ENCODE data around the gene EFHC1. TPM values are rescaled to one million over a fixed set of nuclear protein-coding genes. Genes with fewer than 3 reads are reported as not detected.

The EFHC1 gene
- total RNA-seq, 1 experiment from 2014 or later = 26.9 TPM

DNA sequence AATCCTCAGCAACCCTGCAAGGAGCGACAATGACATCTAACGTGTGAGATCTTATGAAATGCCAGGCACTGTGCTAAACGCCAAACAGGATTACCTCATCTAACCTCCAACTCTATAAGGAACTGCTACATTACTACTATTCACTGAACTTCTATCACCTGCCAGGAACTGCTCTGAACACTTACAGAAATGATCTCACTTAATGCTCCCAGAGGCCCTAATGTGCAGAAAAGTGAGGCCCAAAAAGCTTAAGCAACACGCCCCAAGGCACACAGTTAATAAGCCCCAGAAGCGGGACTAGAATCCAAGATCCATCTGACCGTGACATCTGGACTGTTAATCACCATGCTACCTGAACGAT is 128.2 kb downstream of the EFHC1 start:
- CTCF ChIA-PET = interaction anchor here (0.7 kb wide), 1 partner anchor 129 kb away, joined by 4 read pairs; no protein-coding TSS in a partner anchor
- DNase-seq (ENCODE audit: unreplicated experiment) = no peak
- Mint-ChIP-seq H3K36me3 (ENCODE audit: insufficient read depth, unreplicated experiment) (no peaks in the 10 kb centered on the region), H3K4me3 (ENCODE audit: unreplicated experiment) (no peak overlapping the region), H3K4me1 (ENCODE audit: insufficient read depth, unreplicated experiment) (peaks cover 77% of the 10 kb centered on the region), H3K27me3 (ENCODE audit: insufficient read depth, unreplicated experiment) (no peaks in the 10 kb centered on the region), H3K27ac (ENCODE audit: low read depth, unreplicated experiment) (no peak overlapping the region), H3K9me3 (ENCODE audit: unreplicated experiment) (no peaks in the 10 kb centered on the region)
- POLR2A ChIA-PET = no interaction called here
- TF ChIP-seq, protein P1, sequence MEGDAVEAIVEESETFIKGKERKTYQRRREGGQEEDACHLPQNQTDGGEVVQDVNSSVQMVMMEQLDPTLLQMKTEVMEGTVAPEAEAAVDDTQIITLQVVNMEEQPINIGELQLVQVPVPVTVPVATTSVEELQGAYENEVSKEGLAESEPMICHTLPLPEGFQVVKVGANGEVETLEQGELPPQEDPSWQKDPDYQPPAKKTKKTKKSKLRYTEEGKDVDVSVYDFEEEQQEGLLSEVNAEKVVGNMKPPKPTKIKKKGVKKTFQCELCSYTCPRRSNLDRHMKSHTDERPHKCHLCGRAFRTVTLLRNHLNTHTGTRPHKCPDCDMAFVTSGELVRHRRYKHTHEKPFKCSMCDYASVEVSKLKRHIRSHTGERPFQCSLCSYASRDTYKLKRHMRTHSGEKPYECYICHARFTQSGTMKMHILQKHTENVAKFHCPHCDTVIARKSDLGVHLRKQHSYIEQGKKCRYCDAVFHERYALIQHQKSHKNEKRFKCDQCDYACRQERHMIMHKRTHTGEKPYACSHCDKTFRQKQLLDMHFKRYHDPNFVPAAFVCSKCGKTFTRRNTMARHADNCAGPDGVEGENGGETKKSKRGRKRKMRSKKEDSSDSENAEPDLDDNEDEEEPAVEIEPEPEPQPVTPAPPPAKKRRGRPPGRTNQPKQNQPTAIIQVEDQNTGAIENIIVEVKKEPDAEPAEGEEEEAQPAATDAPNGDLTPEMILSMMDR (IDR thresholded peaks at IDR 0.05; ENCODE audit: unreplicated experiment) = no peak
- no TSS peak for BruUV-seq (replicated peaks)
- intact Hi-C loops (cut with micrococcal nuclease) = no loop called here

- ChIA-PET CTCF (interaction anchor here (0.7 kb wide), 1 partner anchor 129 kb away, joined by 4 read pairs; no protein-coding TSS in a partner anchor), POLR2A (no interaction called here)
- intact Hi-C loops (cut with micrococcal nuclease) = no loop called here
- peaks cover 77% of the 10 kb centered on the region for H3K4me1 Mint-ChIP-seq (ENCODE audit: insufficient read depth, unreplicated experiment)
- BruUV-seq (replicated peaks) = no TSS peak
- no peak overlapping the region for H3K4me3 Mint-ChIP-seq (ENCODE audit: unreplicated experiment)
- TF ChIP-seq, protein P1 (IDR thresholded peaks at IDR 0.05; ENCODE audit: unreplicated experiment) = no peak
- no peak overlapping the region for H3K27ac Mint-ChIP-seq (ENCODE audit: low read depth, unreplicated experiment)
- no peaks in the 10 kb centered on the region for H3K27me3 Mint-ChIP-seq (ENCODE audit: insufficient read depth, unreplicated experiment)
- DNase-seq (ENCODE audit: unreplicated experiment) = no peak
- no peaks in the 10 kb centered on the region for H3K9me3 Mint-ChIP-seq (ENCODE audit: unreplicated experiment)
- H3K36me3 Mint-ChIP-seq (ENCODE audit: insufficient read depth, unreplicated experiment) = no peaks in the 10 kb centered on the region
Measured at GRCh38 chr6:52548999-52549398, 128.9 kb downstream of the EFHC1 start.

- ChIA-PET CTCF (interaction anchor here (0.6 kb wide), 1 partner anchor 34 kb away, joined by 4 read pairs; no protein-coding TSS in a partner anchor), POLR2A (no interaction called here)
- DNase-seq (ENCODE audit: unreplicated experiment) = no peak
- TF ChIP-seq, protein P1 (IDR thresholded peaks at IDR 0.05; ENCODE audit: unreplicated experiment) = no peak
- no peaks in the 10 kb centered on the region for H3K9me3 Mint-ChIP-seq (ENCODE audit: unreplicated experiment)
- no peaks in the 10 kb centered on the region for H3K27me3 Mint-ChIP-seq (ENCODE audit: insufficient read depth, unreplicated experiment)
- no peak overlapping the region for H3K4me3 Mint-ChIP-seq (ENCODE audit: unreplicated experiment)
- peaks cover 72% of the 10 kb centered on the region for H3K4me1 Mint-ChIP-seq (ENCODE audit: insufficient read depth, unreplicated experiment)
- intact Hi-C loops (cut with micrococcal nuclease) = no loop called here
- H3K36me3 Mint-ChIP-seq (ENCODE audit: insufficient read depth, unreplicated experiment) = no peaks in the 10 kb centered on the region
- H3K27ac Mint-ChIP-seq (ENCODE audit: low read depth, unreplicated experiment) = no peak overlapping the region
- BruUV-seq (replicated peaks) = no TSS peak
Measured at GRCh38 chr6:52549428-52549827, 129.3 kb downstream of the EFHC1 start.

- Mint-ChIP-seq H3K9me3 (ENCODE audit: unreplicated experiment) (no peaks in the 10 kb centered on the region), H3K4me1 (ENCODE audit: insufficient read depth, unreplicated experiment) (peaks cover 70% of the 10 kb centered on the region), H3K27me3 (ENCODE audit: insufficient read depth, unreplicated experiment) (no peaks in the 10 kb centered on the region), H3K36me3 (ENCODE audit: insufficient read depth, unreplicated experiment) (peaks cover 4% of the 10 kb centered on the region), H3K4me3 (ENCODE audit: unreplicated experiment) (no peak overlapping the region), H3K27ac (ENCODE audit: low read depth, unreplicated experiment) (no peak overlapping the region)
- POLR2A ChIA-PET = no interaction called here
- BruUV-seq (replicated peaks) = no TSS peak
- no peak for DNase-seq (ENCODE audit: unreplicated experiment)
- intact Hi-C loops (cut with micrococcal nuclease) = no loop called here
- CTCF ChIA-PET = interaction anchor here (0.6 to 0.8 kb wide), 2 partner anchors 27 to 35 kb away, joined by 3 to 4 read pairs; partner anchors contain the start of gene TRAM2
- TF ChIP-seq, protein P1 (IDR thresholded peaks at IDR 0.05; ENCODE audit: unreplicated experiment) = no peak
Measured at GRCh38 chr6:52550014-52550575, 130.0 kb downstream of the EFHC1 start.

Data from MCF 10A (cell line).